ENCODE data around the gene MAP4K4. TPM values are rescaled to one million over a fixed set of nuclear protein-coding genes. Genes with fewer than 3 reads are reported as not detected.
"Not testable (repeated sequence)": the region's sequence is repeated elsewhere in the genome, so short reads cannot be mapped to it uniquely, and the experiment has no call there.

The MAP4K4 gene
- total RNA-seq, 1 donor from 2014 or later, result 88.6 TPM

DNA sequence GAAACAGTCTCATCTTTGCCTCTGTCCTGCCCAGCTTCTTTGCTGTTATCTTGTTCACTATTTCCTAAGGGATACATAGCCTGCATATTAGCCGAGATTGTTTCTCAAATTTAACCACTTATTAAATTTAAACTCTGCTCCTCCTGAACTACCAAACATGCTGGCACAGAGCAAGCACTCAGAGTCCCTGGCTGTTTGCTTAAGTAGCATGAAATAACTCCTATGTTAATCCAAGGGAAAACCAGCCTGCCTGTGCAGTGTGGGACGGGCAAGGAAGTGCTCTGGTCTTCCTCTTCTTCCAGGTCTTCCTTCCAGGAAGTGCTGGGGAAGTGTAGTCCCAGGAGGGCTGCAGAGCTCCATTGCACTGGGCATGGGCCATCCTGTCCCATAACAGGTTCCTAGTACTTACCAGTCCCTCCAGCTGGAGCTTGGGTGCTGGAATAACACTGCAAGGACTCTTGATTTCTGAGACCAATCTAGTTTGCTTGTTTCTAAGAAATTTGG, 198.4 kb downstream of the MAP4K4 start:
- intact Hi-C loops (cut with micrococcal nuclease), result no loop called here

- intact Hi-C loops (cut with micrococcal nuclease), result no loop called here
These were observed 199.8 kb downstream of the MAP4K4 start for GRCh38 chr2:101897301-101897700.

DNA sequence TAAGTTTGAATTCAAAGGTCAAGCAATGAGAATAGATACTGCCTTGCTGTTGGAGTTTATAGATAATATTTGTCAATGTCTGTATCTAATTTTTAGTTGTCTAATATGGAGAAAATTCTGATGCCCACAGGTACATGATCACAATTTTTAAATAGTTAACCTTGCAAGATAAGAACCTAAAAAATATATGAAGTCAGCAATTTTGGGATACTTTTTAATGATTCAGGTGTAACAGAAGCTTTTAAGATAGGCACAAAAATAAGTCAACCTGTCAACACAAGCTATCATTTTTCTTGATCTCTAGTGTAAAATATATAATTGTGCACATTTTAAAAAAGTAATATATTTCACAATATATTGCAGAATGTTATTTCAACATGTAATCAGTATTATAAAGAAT, 201.8 kb downstream of the MAP4K4 start:
- intact Hi-C loops (cut with micrococcal nuclease), result no loop called here

- intact Hi-C loops (cut with micrococcal nuclease), result no loop called here
These were observed 202.4 kb downstream of the MAP4K4 start for GRCh38 chr2:101899871-101900270.

GRCh38 chr2:101900375-101900774, 202.9 kb downstream of the MAP4K4 start:
- intact Hi-C loops (cut with micrococcal nuclease), result no loop called here

GRCh38 chr2:101901241-101901640, 203.7 kb downstream of the MAP4K4 start:
- intact Hi-C loops (cut with micrococcal nuclease), result no loop called here

GRCh38 chr2:101902169-101902568, 204.7 kb downstream of the MAP4K4 start:
- intact Hi-C loops (cut with micrococcal nuclease), result no loop called here

- intact Hi-C loops (cut with micrococcal nuclease), result no loop called here
These were observed 207.4 kb downstream of the MAP4K4 start for GRCh38 chr2:101904916-101905315.

- intact Hi-C loops (cut with micrococcal nuclease), result no loop called here
These were observed 208.3 kb downstream of the MAP4K4 start for GRCh38 chr2:101905746-101906336.

- intact Hi-C loops (cut with micrococcal nuclease), result no loop called here
These were observed 212.3 kb downstream of the MAP4K4 start for GRCh38 chr2:101909760-101910159.

DNA sequence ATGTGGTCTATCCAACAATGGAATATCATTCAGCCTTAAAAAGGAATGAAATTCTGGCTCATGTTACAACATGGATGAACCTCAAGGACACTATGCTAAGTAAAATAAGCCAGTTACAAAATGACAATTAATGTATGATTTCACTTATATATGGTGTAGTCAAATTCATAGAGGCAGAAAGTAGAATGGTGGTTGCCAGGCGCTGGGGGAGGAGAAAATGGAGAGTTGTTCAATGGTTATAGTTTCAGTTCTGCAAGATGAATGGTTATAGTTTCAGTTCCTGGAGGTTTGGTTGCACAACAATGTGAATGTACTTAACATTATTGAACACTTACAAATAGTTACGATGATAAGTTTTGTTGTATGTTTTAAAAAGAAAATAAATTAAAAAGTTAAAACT, 215.0 kb downstream of the MAP4K4 start:
- intact Hi-C loops (cut with micrococcal nuclease), result no loop called here

GRCh38 chr2:101921319-101921952, 223.9 kb downstream of the MAP4K4 start:
- intact Hi-C loops (cut with micrococcal nuclease), result no loop called here

DNA sequence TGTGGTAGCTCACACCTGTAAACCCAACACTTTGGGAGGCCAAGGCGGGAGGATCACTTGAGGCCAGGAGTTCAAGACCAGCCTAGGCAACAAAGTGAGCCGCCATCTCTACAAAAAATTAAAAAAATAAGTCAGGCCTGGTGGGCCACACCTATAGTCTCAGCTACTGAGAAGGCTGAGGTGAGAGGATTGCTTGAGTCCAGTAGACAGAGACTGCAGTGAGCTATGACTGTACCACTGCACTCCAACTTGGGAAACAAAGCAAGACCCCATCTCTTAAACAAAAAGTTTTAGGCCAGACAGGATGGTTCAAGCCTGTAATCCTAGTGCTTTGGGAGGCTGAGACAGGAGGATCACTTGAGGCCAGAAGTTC, 224.4 kb downstream of the MAP4K4 start:
- intact Hi-C loops (cut with micrococcal nuclease), result no loop called here

GRCh38 chr2:101924311-101924710, 226.8 kb downstream of the MAP4K4 start:
- intact Hi-C loops (cut with micrococcal nuclease), result not testable (repeated sequence)

- intact Hi-C loops (cut with micrococcal nuclease), result no loop called here
These were observed 232.5 kb downstream of the MAP4K4 start for GRCh38 chr2:101930019-101930418.

- intact Hi-C loops (cut with micrococcal nuclease), result no loop called here
These were observed 233.3 kb downstream of the MAP4K4 start for GRCh38 chr2:101930847-101931246.

- intact Hi-C loops (cut with micrococcal nuclease), result no loop called here
These were observed 233.9 kb downstream of the MAP4K4 start for GRCh38 chr2:101931402-101931801.

- intact Hi-C loops (cut with micrococcal nuclease), result not testable (repeated sequence)
These were observed 238.3 kb downstream of the MAP4K4 start for GRCh38 chr2:101935764-101936163.

GRCh38 chr2:101942851-101943250, 245.3 kb downstream of the MAP4K4 start:
- intact Hi-C loops (cut with micrococcal nuclease), result no loop called here

Measured in T-helper 2 cell treated with Interferon-gamma antibody and Interleukin-4, amounts not matched to agents 100 ng/mL and 5 ng/mL, for 36 hours (primary cell).